PFSK-1 (cell line): Measurements from ENCODE around the gene COX7A2.

Experiments
- FOXP2 ChIP-seq: optimal IDR thresholded peaks from 2 replicates; pipeline ENCODE3; 2011; ENCODE audit warnings: borderline replicate concordance, control low read depth, inconsistent platforms; ENCODE audit not compliant: insufficient read depth; ENCODE audit errors: extremely low read length, extremely low read depth
- POLR2AphosphoS5 ChIP-seq: IDR thresholded peaks from 2 replicates; pipeline ENCODE4 v1.6.1; 2012; ENCODE audit warnings: low read depth, mild to moderate bottlenecking, control low read depth, low read length, moderate library complexity
- REST ChIP-seq, 2 experiments: IDR thresholded peaks; 2 replicates each; pipeline versions ENCODE4 v1.6.1 to v1.8.0; 2011 to 2012; ENCODE audit warnings: low read depth in 2 of 2, low read length in 2 of 2, control low read depth in 1 of 2, inconsistent platforms in 1 of 2, mild to moderate bottlenecking in 1 of 2, moderate library complexity in 1 of 2; ENCODE audit not compliant: insufficient read depth in 1 of 2
- SIN3A ChIP-seq: IDR thresholded peaks from 2 replicates; pipeline ENCODE4 v1.6.1; 2012; ENCODE audit warnings: mild to moderate bottlenecking, low read length, moderate library complexity, borderline replicate concordance; ENCODE audit not compliant: insufficient read depth
- TAF1 ChIP-seq: IDR thresholded peaks from 2 replicates; pipeline ENCODE4 v1.6.1; 2012; ENCODE audit warnings: low read length, control low read depth, borderline replicate concordance; ENCODE audit not compliant: insufficient read depth

The COX7A2 gene

GRCh38 chr6:75204959-75205775 lies 38.4 kb downstream of the COX7A2 start:
- TF ChIP-seq SIN3A (no peak), POLR2AphosphoS5 (no peak), REST (IDR thresholded peaks at IDR 0.05; ENCODE audit: insufficient read depth in 1 of 2, low read depth in 2 of 2, low read length in 2 of 2) (no peak), TAF1 (no peak), FOXP2 (no peak)

- no peak for TF ChIP-seq FOXP2
- no peak for TF ChIP-seq TAF1
- no peak for TF ChIP-seq POLR2AphosphoS5
- TF ChIP-seq SIN3A = no peak
- TF ChIP-seq REST (IDR thresholded peaks at IDR 0.05; ENCODE audit: insufficient read depth in 1 of 2, low read depth in 2 of 2, low read length in 2 of 2) = no peak
These were observed 39.2 kb downstream of the COX7A2 start for GRCh38 chr6:75204217-75204958.

- no peak for TF ChIP-seq FOXP2
- no peak for TF ChIP-seq TAF1
- no peak for TF ChIP-seq POLR2AphosphoS5
- no peak for TF ChIP-seq REST (IDR thresholded peaks at IDR 0.05; ENCODE audit: insufficient read depth in 1 of 2, low read depth in 2 of 2, low read length in 2 of 2)
- TF ChIP-seq SIN3A = no peak
These were observed 39.9 kb downstream of the COX7A2 start for GRCh38 chr6:75203721-75204120.

DNA sequence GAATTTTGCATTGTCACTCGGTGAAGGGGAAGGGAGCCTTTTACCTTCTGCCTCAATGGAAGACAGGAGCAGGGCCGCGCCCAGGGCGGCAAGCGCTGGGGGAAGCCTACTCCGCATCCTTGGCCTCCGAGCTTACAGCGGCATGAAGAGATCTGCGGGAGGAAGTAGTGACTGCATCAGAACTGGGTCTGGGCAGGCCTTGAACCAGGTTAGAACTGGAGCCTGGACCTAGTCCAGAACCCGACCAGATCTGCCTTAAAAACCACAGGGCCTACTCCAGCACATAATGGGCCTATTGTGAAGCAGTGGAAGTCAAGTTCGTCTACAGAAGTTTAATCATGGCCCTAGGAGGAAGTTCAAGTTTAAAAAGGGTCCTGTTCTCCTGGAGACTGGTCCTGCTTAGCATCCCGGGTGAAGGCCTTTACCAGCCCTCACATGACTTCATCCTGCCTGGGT lies 40.9 kb downstream of the COX7A2 start:
- TF ChIP-seq POLR2AphosphoS5 (no peak), SIN3A (no peak), FOXP2 (no peak), TAF1 (no peak), REST (IDR thresholded peaks at IDR 0.05; ENCODE audit: insufficient read depth in 1 of 2, low read depth in 2 of 2, low read length in 2 of 2) (no peak)
